Spleen (tissue), 7 donors: ENCODE measurements around the gene MAP2.

Experiments used
- CTCF ChIP-seq, 11 experiments: fragments of 200-600 bp in 7 of 11; fragments of 450-650 bp in 4 of 11; sonication (generic) in 4 of 11; IDR thresholded peaks in 8 of 11; conservative IDR thresholded peaks in 3 of 11; 1 replicate in 7 of 11; 2 replicates in 4 of 11; pipeline versions ENCODE4 v1.4.0 to v1.8.0; 2016 to 2021; ENCODE audit warnings: antibody characterized with exemption in 11 of 11, inconsistent platforms in 4 of 11, mild to moderate bottlenecking in 1 of 11
- POLR2A ChIP-seq, 3 donors: fragments of 450-650 bp; IDR thresholded peaks; one replicate each; pipeline ENCODE4 v1.5.1; 2017; ENCODE audit warnings: antibody characterized with exemption in 3 of 3, mild to moderate bottlenecking in 1 of 3
- donor health status: DM: no; HTN: no; CAD: no; lungs with moderate emphysema.
- donor health status: DM: no; HTN: no; CAD: no.
- donor health status: DM: no; HTN: no; CAD: no.

GRCh38 chr2:209609531-209609930 is 185.7 kb downstream of the MAP2 start:
- TF ChIP-seq POLR2A (IDR thresholded peaks at IDR 0.05) (no peak), CTCF (IDR thresholded peaks at IDR 0.05 in 8 of 11, conservative IDR thresholded peaks at IDR 0.05 in 3 of 11) (no peak)
